GM19452 (cell line): ENCODE data around the gene SMIM35.

Source experiments
- ATAC-seq: cut with Tn5 transposase; IDR thresholded peaks from one replicate; pipeline ENCODE4 v1.9.1; 2021; ENCODE audit not compliant: unreplicated experiment

The SMIM35 gene

GRCh38 chr11:118111019-118111743 is 24.4 kb upstream of the SMIM35 start:
- ATAC-seq = no peak

GRCh38 chr11:118109231-118109630 is 22.5 kb upstream of the SMIM35 start:
- ATAC-seq = no peak

- ATAC-seq = no peak
Observed at GRCh38 chr11:118108513-118108912, 21.8 kb upstream of the SMIM35 start.

GRCh38 chr11:118106789-118107335 is 20.1 kb upstream of the SMIM35 start:
- ATAC-seq = no peak

GRCh38 chr11:118105657-118106305 is 19.0 kb upstream of the SMIM35 start:
- no peak for ATAC-seq

- ATAC-seq = no peak
Observed at GRCh38 chr11:118104491-118104890, 17.7 kb upstream of the SMIM35 start.

- no peak for ATAC-seq
Observed at GRCh38 chr11:118102721-118103261, 16.0 kb upstream of the SMIM35 start.

- no peak for ATAC-seq
Observed at GRCh38 chr11:118100691-118101232, 14.0 kb upstream of the SMIM35 start.

GRCh38 chr11:118099838-118100556 is 13.2 kb upstream of the SMIM35 start:
- ATAC-seq = no peak

GRCh38 chr11:118098996-118099837 is 12.5 kb upstream of the SMIM35 start:
- no peak for ATAC-seq

- no peak for ATAC-seq
Observed at GRCh38 chr11:118095967-118096367, 9.2 kb upstream of the SMIM35 start.

GRCh38 chr11:118095493-118095892 is 8.7 kb upstream of the SMIM35 start:
- ATAC-seq = no peak

GRCh38 chr11:118092907-118093571 is 6.3 kb upstream of the SMIM35 start:
- ATAC-seq = no peak

- ATAC-seq = no peak
Observed at GRCh38 chr11:118091690-118092089, 4.9 kb upstream of the SMIM35 start.

- no peak for ATAC-seq
Observed at GRCh38 chr11:118090545-118091162, 3.9 kb upstream of the SMIM35 start.

- ATAC-seq = no peak
Observed at GRCh38 chr11:118088531-118088930, 1.8 kb upstream of the SMIM35 start.

- no peak for ATAC-seq
Observed at GRCh38 chr11:118087931-118088330, 1.2 kb upstream of the SMIM35 start.

- ATAC-seq = no peak
Observed at GRCh38 chr11:118084656-118085055, 2.1 kb downstream of the SMIM35 start.

- ATAC-seq = no peak
Observed at GRCh38 chr11:118084247-118084646, 2.5 kb downstream of the SMIM35 start.
